Stimulated activated CD4-positive, alpha-beta T cell treated with anti-CD3 and anti-CD28 coated beads, Interleukin-1b, Interleukin-23, amount 100 ng/mL, for 48 hours (primary cell): ENCODE measurements around the gene ACBD6.

Experiments used
- DNase-seq: peaks from one replicate; pipeline ENCODE4 v3.0.0-alpha.2; 2020

The ACBD6 gene

DNA sequence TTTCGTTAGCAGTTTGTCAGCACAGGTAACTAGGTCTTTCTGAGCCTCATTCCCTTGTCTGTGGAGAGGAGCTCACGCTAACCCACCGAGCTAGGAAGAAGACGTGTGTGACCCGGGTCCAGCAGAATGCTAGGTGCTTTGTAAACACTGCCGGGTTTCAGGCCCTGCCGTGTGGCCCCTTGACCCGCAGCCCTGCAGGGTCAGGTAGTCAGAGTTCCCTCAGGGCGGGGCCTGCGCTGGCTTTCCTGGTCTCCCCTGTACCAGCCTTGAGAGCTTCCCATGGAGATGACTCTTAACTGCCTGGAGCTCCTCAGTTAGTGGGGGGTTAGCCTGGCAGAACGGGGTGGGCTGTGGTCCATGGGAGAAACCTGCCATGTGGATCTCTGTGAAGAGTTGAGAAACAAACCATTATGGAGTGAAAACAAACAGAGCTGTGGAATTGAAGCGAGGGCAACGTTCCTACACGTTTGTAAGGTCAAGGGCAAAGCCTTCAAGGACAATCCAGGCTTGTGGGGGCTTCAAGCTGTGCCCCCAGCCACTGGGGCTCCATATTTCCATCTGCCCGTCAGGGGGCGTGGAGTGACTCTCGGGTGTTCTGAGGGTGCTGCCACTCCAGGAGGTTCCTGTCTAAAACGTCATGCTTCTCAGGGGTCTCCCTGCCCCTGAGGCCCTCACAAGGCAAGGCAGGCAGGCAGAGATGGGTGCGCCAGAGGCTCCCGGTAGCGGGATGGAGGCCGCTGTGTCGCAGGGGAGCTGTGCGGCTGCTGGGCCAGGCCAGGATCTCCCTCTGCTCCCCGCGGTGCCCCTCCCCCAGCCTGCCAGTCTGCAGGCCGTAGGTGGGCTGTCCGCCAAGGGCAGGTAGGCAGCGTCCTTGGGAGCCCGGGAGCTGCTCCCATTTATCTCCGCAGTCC is 248.5 kb downstream of the ACBD6 start:
- DNase-seq = no peak

DNA sequence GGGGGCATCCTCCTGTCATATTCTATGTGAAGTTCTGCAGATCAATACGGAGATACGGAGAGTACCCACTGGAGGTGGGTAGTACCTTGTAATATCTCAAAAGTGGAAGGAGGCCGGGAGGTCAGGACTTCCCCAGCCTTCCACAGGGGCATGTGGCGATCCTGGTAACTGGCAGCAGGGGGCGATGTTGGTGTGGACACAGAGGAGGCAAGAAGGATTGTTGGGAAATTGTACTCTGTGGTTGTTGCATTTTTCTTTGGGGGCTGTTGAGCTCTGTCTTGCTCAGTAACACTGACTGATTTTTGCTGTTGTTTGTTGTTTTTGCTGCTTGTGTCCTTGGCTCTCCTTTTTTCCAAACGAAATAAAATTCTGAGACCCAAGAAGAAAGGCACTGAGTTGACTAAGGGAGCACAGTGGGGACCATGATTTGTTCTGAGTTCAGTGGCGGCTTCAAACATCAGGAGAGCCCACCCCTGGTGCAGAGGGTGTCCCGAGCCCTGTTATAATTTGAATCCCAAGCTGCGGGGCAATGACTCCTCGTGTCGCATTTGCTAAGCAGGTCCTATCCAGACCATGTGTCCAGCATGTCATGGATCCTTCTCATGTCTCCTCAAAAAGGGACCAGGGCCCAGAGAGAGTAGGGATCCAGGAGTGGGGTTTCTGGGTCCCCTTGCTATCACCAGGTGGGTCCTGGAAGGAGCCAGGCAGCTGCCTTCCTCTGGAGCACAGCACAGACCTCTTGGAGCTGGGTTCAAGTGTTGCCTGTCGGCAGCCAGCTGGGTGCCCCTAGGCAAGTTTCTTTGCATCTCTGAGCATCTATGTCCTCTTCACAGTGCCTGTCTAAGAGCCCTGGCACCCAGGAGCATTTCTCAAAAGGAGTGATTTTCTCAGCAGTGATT is 249.5 kb downstream of the ACBD6 start:
- peak; percentile 75 for DNase-seq

DNA sequence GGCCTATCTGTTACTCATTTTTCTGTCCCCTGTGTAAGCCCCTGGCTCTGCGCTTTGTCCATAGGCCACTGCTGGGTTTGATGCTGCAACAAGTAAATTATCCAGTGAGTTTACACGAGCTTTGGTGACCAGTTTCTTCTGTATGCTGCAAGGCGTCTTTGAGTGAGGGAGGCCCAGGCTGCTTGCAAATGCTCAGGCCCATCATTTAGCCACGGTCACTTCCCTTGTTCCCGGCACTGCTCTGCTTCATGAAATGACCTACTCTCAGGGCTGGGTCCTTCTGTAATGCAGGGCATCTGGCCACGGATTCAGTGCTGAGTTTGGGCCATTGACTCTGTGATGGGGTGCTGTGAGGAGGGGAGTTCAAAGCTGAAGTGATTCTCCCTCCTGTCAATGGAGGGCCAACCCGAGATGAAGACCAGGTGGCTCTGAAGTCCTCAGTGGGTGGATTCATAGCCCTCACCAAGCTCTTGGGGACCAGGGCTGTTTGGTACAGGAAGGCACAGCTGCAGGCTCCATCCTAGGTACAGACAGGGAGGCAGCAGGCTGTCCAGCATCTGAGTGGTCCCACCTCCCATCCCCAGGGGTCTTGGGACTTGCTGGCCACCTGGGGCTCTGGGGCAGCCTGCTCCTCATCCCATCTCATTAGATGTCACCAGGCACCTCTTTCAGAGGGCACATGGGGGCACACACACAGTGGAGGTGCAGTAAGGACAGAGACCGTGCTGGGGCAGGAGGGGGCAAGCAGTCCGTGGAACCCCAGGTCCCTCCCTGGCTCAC is 250.7 kb downstream of the ACBD6 start:
- DNase-seq = no peak

DNA sequence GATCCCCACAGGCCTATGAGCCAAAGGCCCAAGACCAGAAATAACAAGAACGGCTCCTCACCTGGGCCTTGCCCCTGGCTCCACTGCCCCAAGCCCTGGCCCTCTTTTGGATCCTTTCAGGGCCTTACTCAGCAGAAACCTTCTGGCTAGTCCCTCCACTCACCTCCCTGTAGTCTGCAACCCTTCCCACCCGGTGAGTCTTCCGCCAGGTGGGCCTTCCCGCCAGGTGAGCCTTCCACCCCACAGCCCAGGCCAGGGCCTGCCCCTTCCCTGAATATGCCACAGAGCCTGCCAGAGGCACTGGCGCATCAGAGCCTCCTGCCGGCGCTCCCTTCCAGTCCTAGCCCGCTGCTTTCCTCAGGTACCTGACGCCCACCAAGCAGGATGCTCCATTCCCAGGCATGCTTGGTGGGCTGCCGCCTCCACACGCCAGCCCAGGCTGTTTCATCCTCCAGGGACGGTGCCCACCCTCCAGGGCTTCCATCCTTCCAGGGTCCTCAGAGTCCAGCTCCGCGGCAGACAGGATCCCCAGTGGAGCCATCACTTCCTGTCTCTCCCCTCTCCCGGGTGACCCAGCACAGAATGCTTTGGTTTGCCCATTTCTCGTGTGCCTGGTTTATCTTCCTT is 251.4 kb downstream of the ACBD6 start:
- no peak for DNase-seq

GRCh38 chr1:180250499-180250770 is 251.9 kb downstream of the ACBD6 start:
- no peak for DNase-seq

GRCh38 chr1:180249725-180250498 is 252.5 kb downstream of the ACBD6 start:
- DNase-seq = no peak

- DNase-seq = no peak
Observed at GRCh38 chr1:180248731-180249681, 253.4 kb downstream of the ACBD6 start.

DNA sequence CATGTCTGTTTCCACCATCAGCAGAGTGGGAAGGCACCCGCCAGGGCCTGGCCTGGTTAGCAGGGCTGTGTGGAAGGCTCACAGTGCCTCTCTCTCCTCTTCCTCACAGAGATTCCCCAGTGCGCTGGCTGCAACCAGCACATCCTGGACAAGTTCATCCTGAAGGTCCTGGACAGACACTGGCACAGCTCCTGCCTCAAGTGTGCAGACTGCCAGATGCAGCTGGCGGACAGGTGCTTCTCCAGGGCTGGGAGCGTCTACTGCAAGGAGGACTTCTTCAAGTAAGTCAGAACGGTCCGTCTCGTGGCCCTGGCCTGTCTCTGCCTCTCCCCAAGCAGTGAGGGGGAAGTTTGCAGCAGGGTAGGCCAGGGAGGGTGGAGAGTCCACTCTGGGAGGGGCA is 254.2 kb downstream of the ACBD6 start:
- no peak for DNase-seq

GRCh38 chr1:180247580-180247979 is 254.8 kb downstream of the ACBD6 start:
- DNase-seq = no peak

DNA sequence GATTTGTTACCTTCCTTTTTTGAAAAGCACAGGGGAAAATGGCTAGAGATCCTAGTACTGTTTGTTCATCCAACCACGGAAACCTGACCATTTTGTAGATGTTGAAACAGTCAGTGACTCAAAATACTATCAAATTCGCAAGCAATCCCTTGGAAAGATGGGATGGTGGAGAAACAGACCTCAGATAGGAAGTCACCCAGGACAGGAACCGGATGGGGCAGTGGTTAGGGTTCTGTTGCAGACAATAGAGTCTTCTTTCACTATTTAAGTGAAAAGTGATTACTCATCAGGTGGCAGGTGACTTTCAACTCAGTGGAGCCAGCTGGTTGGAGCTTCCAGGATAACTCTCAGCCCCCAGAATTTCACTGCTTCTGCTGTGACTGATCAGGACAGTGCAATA is 255.3 kb downstream of the ACBD6 start:
- no peak for DNase-seq

DNA sequence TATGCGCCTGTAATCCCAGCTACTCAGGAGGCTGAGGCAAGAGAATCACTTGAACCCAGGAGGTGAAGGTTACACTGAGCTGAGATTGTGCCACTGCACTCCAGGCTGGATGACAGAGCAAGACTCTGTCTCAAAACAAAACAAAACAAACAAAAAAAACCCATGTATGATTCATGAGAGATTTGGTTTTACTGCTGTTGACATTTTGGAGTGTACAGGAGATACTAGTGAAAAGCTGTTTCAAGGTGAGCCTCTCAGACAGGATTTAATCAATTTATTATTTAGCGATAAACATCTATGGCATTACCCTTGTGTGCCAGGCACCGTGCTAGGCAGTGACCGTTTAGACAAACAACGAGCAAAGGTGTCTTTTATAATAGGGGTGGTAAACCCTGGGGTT is 255.8 kb downstream of the ACBD6 start:
- no peak for DNase-seq

DNA sequence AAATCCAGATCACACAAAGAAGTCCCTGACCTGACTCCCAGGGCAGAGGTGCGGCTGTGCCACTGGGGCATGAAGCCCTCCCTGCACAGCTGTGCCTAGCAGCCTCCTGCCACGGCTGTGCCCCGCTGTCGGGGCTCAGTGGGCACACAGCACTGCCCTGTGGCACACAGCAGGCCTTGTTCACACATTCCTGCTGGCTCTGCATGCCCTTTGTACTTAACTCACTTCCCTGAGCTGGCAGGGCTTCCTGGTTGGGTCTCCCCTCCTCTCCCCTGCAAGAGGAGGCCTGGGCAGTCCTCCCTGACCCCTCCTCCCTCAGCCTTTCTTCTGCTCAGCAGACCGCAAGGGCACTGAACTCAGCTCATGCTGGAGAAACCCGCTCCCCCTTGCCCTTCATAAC is 257.5 kb downstream of the ACBD6 start:
- no peak for DNase-seq

- no peak for DNase-seq
Observed at GRCh38 chr1:180243517-180244221, 258.7 kb downstream of the ACBD6 start.

DNA sequence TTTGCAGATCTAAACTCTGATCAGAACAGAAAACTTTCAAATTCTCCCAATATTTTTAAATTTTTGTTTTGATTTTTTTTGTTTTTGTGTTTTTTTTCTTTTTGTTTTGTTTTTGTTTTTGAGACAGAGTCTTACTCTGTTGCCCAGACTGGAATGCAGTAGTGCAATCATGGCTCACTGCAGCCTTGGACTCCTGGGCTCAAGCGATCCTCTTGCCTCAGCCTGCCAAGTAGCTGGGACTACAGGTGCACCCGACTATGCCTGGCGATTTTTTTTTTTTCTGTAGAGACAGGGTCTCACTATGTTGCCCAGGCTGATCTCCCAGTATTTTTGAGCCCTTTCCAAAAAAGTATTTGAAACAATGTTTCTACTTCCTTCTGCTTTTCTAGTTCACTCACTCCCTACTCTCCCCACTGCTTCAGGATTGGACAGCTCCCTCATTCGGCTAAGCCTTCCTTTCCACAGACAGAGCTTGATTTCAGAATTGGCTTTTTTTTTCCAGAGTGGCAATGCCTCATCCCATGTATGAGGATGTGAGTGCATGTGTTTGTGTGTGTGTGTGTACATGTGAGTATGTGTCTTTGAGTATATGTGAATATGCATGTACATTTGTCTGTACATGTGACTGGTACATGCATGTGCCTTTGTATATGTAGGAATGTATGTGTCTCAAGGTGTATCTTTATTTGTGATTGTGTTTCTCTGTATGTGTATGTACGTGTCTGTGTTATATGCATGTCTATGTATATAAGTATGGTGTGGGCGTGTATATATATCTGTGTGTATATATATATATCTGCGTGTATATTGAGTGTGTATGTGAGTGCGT is 260.4 kb downstream of the ACBD6 start:
- DNase-seq = no peak

DNA sequence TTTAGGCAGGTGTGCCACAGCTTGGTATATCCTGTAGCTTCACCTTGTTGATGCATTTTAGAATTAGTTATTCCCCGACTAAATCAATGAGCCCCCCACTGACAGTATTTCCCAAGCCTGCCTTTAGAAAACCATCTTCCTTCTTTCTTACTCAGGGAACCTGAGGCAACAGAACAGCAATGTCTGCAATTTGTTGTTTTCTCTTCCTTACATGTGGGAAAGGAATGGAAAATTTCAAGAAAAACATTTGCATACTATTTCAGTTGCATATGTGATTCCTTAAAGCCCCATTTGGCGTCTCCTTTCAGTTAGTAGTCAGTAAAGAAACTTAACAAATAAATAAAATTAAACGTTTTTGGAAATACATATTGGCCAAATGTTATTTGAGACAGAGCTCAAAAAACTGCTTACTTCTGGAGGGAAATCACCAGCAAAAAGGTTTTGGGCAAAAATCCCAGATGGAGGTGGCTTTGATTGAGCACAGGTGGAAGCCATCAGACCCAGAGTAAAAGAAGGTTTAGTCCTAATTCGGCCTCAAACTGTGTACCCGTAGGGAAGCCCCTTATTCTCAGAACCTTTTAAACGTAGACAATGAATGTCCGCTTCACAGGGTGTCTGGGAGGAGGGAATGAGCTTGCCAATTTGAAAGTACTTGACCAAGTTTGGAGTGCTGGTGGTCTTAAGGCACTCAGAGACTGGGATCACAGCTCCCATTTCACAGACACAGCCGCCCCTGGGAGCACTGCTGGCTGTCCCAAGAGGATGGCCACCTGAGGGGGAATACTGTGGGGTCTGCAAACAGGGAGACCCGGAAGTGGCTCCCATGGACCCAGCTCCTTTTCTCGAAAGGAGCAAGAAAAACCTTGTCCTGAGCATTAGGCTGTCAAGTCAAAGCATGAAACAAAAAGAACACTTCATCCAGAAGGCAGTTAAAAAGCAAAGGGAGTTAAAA is 263.0 kb downstream of the ACBD6 start:
- DNase-seq = no peak

- DNase-seq = no peak
Observed at GRCh38 chr1:180238675-180239074, 263.7 kb downstream of the ACBD6 start.
